Thyroid gland (tissue), 4 donors: ENCODE measurements around the gene MCOLN2. TPM values are rescaled to one million over a fixed set of nuclear protein-coding genes. Genes with fewer than 3 reads are reported as not detected.
"Not testable (repeated sequence)": the region's sequence is repeated elsewhere in the genome, so short reads cannot be mapped to it uniquely, and the experiment has no call there.

ENCODE experiments used
- DNase-seq, 2 donors: peaks; one replicate each; pipeline ENCODE4 v3.0.0-alpha.2; 2019
- H3K27ac ChIP-seq, 3 donors: fragments of 200-600 bp; sonication (generic); 1 replicate in 2 of 3; 2 replicates in 1 of 3; pipeline ENCODE4 v1.5.1; 2016 to 2019; ENCODE audit warnings: mild to moderate bottlenecking in 1 of 3, moderate library complexity in 1 of 3
- H3K27me3 ChIP-seq: fragments of 200-600 bp; sonication (generic); one replicate; pipeline ENCODE4 v1.5.1; 2019
- H3K36me3 ChIP-seq, 2 donors: fragments of 200-600 bp; sonication (generic); one replicate each; pipeline ENCODE4 v1.5.1; 2016 to 2019
- H3K4me1 ChIP-seq, 2 donors: fragments of 200-600 bp; sonication (generic); one replicate each; pipeline ENCODE4 v1.5.1; 2017 to 2019
- H3K4me3 ChIP-seq, 3 donors: fragments of 200-600 bp; sonication (generic); replicated peaks in 1 of 3; 1 replicate in 2 of 3; 2 replicates in 1 of 3; pipeline ENCODE4 v1.5.1; 2016; ENCODE audit warnings: mild to moderate bottlenecking in 1 of 3
- H3K9me3 ChIP-seq: fragments of 200-600 bp; sonication (generic); one replicate; pipeline ENCODE4 v1.5.1; 2017
- CTCF ChIP-seq, 6 experiments: fragments of 200-600 bp in 3 of 6; fragments of 450-650 bp in 3 of 6; sonication (generic) in 3 of 6; IDR thresholded peaks; one replicate each; pipeline ENCODE4 v1.5.1; 2016 to 2019; ENCODE audit warnings: antibody characterized with exemption in 6 of 6, mild to moderate bottlenecking in 2 of 6, inconsistent platforms in 1 of 6, moderate library complexity in 1 of 6
- POLR2A ChIP-seq, 2 donors: fragments of 450-650 bp; IDR thresholded peaks; one replicate each; pipeline ENCODE4 v1.6.1; 2017; ENCODE audit warnings: antibody characterized with exemption in 2 of 2, mild to moderate bottlenecking in 2 of 2, moderate library complexity in 1 of 2
- WGBS, 2 donors: methylation state at CpG; one replicate each; pipeline ENCODE4 v1.1.5; 2017; 5-methylcytosine and 5-hydroxymethylcytosine counted together
- intact Hi-C: fragments of 100-400 bp; cut with DNase I; formaldehyde crosslinking; loops from one replicate; pipeline ENCODE4 v1.15.1; 2023
- total RNA-seq, 4 donors: library from RNA; depleted of rRNA; stranded (reverse); fragments of >200 nt; gene quantifications; one replicate each; pipeline ENCODE4 v1.2.3, GENCODE V29; 2016

The MCOLN2 gene
- total RNA-seq, 4 donors from 2014 or later = 0.29 to 2.5 (median 1.4) TPM

GRCh38 chr1:84916897-84917296 is 80.0 kb downstream of the MCOLN2 start:
- intact Hi-C loops = no loop called here
- 74 to 88% methylated on average over 4 of the region's 4 CpGs for WGBS, 2 donors

GRCh38 chr1:84913555-84913892 is 83.4 kb downstream of the MCOLN2 start:
- H3K4me3 ChIP-seq = no peak overlapping the region
- 25% methylated on average over 4 of the region's 4 CpGs for WGBS, 2 donors
- TF ChIP-seq POLR2A (IDR thresholded peaks at IDR 0.05) = no peak
- TF ChIP-seq CTCF (IDR thresholded peaks at IDR 0.05) = no peak
- intact Hi-C loops = no loop called here
- H3K36me3 ChIP-seq = no peaks in the 10 kb centered on the region
- H3K27me3 ChIP-seq = no peaks in the 10 kb centered on the region
- H3K4me1 ChIP-seq = no peaks in the 10 kb centered on the region
- DNase-seq = peak; percentile 67 to 69
- H3K27ac ChIP-seq = no peak overlapping the region
- H3K9me3 ChIP-seq = no peaks in the 10 kb centered on the region

More at GRCh38 chr1:84916897-84917296, 80.0 kb downstream of the MCOLN2 start:
- no peaks in the 10 kb centered on the region for H3K4me1 ChIP-seq
- TF ChIP-seq POLR2A (IDR thresholded peaks at IDR 0.05) (no peak), CTCF (IDR thresholded peaks at IDR 0.05) (no peak)
- H3K4me3 ChIP-seq = no peak overlapping the region
- no peak overlapping the region for H3K27ac ChIP-seq
- DNase-seq = no peak
- no peaks in the 10 kb centered on the region for H3K9me3 ChIP-seq
- H3K27me3 ChIP-seq = no peaks in the 10 kb centered on the region
- H3K36me3 ChIP-seq = no peaks in the 10 kb centered on the region

- Histone ChIP-seq H3K4me3 (no peak overlapping the region), H3K27me3 (no peaks in the 10 kb centered on the region), H3K9me3 (no peaks in the 10 kb centered on the region), H3K4me1 (no peaks in the 10 kb centered on the region), H3K36me3 (no peaks in the 10 kb centered on the region), H3K27ac (no peak overlapping the region)
- no peak for TF ChIP-seq CTCF (IDR thresholded peaks at IDR 0.05)
- TF ChIP-seq POLR2A (IDR thresholded peaks at IDR 0.05) = no peak
- WGBS, 2 donors = 74% methylated on average over 3 of the region's 3 CpGs
- no peak for DNase-seq
- intact Hi-C loops = no loop called here
Observed at GRCh38 chr1:84912726-84913554, 84.0 kb downstream of the MCOLN2 start.

- WGBS, 2 donors = 91 to 92% methylated on average over 4 of the region's 4 CpGs
- H3K4me1 ChIP-seq, H3K36me3 ChIP-seq, H3K27ac ChIP-seq, H3K9me3 ChIP-seq, H3K4me3 ChIP-seq, DNase-seq, intact Hi-C loops, H3K27me3 ChIP-seq: not testable (repeated sequence)
Observed at GRCh38 chr1:84908746-84909464, 88.0 kb downstream of the MCOLN2 start.

GRCh38 chr1:84907095-84907827 is 89.7 kb downstream of the MCOLN2 start:
- no peaks in the 10 kb centered on the region for H3K9me3 ChIP-seq
- no peaks in the 10 kb centered on the region for H3K27me3 ChIP-seq
- H3K36me3 ChIP-seq = no peaks in the 10 kb centered on the region
- H3K4me1 ChIP-seq = no peaks in the 10 kb centered on the region
- no peak for DNase-seq
- 67 to 71% methylated on average over 6 of the region's 6 CpGs for WGBS, 2 donors
- intact Hi-C loops = no loop called here
- H3K27ac ChIP-seq = no peak overlapping the region
- no peak for TF ChIP-seq POLR2A (IDR thresholded peaks at IDR 0.05)
- no peak for TF ChIP-seq CTCF (IDR thresholded peaks at IDR 0.05)
- H3K4me3 ChIP-seq = no peak overlapping the region

- H3K27me3 ChIP-seq, H3K4me1 ChIP-seq, H3K36me3 ChIP-seq, H3K9me3 ChIP-seq, intact Hi-C loops, H3K27ac ChIP-seq, H3K4me3 ChIP-seq, DNase-seq: not testable (repeated sequence)
- WGBS, 2 donors = 89 to 90% methylated on average over 7 of the region's 7 CpGs
Observed at GRCh38 chr1:84902727-84903126, 94.2 kb downstream of the MCOLN2 start.
